Neural cell (in vitro differentiated cells): ENCODE measurements around the gene MRPL1.
"Not testable (repeated sequence)": the region's sequence is repeated elsewhere in the genome, so short reads cannot be mapped to it uniquely, and the experiment has no call there.

ENCODE experiments used
- EP300 ChIP-seq: fragments of 450-650 bp; conservative IDR thresholded peaks from 2 replicates; pipeline ENCODE4 v1.6.1; 2014; ENCODE audit warnings: antibody characterized with exemption, mild to moderate bottlenecking, moderate library complexity; ENCODE audit not compliant: poor library complexity, severe bottlenecking
- EZH2 ChIP-seq: fragments of 200-600, 300-800 bp; shearing (Covaris generic), sonication (generic); IDR thresholded peaks from 2 replicates; pipeline ENCODE4 v1.6.1; 2014; ENCODE audit warnings: antibody characterized with exemption, low read length, borderline replicate concordance, mild to moderate bottlenecking; ENCODE audit not compliant: insufficient read depth, poor library complexity, severe bottlenecking
- MXI1 ChIP-seq: fragments of 450-650 bp; conservative IDR thresholded peaks from 2 replicates; pipeline ENCODE4 v1.6.1; 2014; ENCODE audit warnings: antibody characterized with exemption, mild to moderate bottlenecking; ENCODE audit not compliant: poor library complexity, severe bottlenecking
- POLR2AphosphoS5 ChIP-seq: IDR thresholded peaks from 2 replicates; pipeline ENCODE4 v1.6.1; 2012
- RAD21 ChIP-seq: fragments of 450-650 bp; conservative IDR thresholded peaks from 2 replicates; pipeline ENCODE4 v1.6.1; 2014; ENCODE audit warnings: antibody characterized with exemption, mild to moderate bottlenecking, moderate library complexity
- SMC3 ChIP-seq: fragments of 450-650 bp; conservative IDR thresholded peaks from 2 replicates; pipeline ENCODE4 v1.6.1; 2014; ENCODE audit warnings: antibody characterized with exemption, mild to moderate bottlenecking, moderate library complexity; ENCODE audit not compliant: poor library complexity
- TAF1 ChIP-seq: IDR thresholded peaks from 2 replicates; pipeline ENCODE4 v1.6.1; 2012; ENCODE audit warnings: low read depth
- TF ChIP-seq, protein P1 (sequence below): fragments of 450-650 bp; IDR thresholded peaks from 2 replicates; pipeline ENCODE4 v1.5.1; 2014; ENCODE audit warnings: antibody characterized with exemption, mild to moderate bottlenecking, moderate library complexity; ENCODE audit not compliant: poor library complexity, severe bottlenecking
- TF ChIP-seq, protein P2 (sequence below): IDR thresholded peaks from 2 replicates; pipeline ENCODE4 v1.6.1; 2012; ENCODE audit warnings: borderline replicate concordance

DNA sequence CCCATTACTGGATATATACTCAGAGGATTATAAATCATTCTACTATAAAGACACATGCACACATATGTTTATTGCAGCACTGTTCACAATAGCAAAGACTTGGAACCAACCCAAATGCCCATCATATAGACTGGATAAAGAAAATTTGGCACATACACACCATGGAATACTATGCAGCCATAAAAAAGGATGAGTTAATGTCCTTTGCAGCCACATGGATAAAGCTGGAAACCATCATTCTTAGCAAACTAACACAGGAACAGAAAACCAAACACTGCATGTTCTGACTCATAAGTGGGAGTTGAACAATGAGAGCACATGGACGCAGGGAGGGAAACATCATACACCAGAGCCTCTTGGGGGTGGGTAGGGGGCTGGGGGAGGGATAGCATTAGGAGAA, 111.0 kb downstream of the MRPL1 start:
- TF ChIP-seq, protein P1, sequence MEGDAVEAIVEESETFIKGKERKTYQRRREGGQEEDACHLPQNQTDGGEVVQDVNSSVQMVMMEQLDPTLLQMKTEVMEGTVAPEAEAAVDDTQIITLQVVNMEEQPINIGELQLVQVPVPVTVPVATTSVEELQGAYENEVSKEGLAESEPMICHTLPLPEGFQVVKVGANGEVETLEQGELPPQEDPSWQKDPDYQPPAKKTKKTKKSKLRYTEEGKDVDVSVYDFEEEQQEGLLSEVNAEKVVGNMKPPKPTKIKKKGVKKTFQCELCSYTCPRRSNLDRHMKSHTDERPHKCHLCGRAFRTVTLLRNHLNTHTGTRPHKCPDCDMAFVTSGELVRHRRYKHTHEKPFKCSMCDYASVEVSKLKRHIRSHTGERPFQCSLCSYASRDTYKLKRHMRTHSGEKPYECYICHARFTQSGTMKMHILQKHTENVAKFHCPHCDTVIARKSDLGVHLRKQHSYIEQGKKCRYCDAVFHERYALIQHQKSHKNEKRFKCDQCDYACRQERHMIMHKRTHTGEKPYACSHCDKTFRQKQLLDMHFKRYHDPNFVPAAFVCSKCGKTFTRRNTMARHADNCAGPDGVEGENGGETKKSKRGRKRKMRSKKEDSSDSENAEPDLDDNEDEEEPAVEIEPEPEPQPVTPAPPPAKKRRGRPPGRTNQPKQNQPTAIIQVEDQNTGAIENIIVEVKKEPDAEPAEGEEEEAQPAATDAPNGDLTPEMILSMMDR = not testable (repeated sequence)
- TF ChIP-seq EZH2, SMC3, TAF1, MXI1, EP300, RAD21, POLR2AphosphoS5: not testable (repeated sequence)
- TF ChIP-seq, protein P2, sequence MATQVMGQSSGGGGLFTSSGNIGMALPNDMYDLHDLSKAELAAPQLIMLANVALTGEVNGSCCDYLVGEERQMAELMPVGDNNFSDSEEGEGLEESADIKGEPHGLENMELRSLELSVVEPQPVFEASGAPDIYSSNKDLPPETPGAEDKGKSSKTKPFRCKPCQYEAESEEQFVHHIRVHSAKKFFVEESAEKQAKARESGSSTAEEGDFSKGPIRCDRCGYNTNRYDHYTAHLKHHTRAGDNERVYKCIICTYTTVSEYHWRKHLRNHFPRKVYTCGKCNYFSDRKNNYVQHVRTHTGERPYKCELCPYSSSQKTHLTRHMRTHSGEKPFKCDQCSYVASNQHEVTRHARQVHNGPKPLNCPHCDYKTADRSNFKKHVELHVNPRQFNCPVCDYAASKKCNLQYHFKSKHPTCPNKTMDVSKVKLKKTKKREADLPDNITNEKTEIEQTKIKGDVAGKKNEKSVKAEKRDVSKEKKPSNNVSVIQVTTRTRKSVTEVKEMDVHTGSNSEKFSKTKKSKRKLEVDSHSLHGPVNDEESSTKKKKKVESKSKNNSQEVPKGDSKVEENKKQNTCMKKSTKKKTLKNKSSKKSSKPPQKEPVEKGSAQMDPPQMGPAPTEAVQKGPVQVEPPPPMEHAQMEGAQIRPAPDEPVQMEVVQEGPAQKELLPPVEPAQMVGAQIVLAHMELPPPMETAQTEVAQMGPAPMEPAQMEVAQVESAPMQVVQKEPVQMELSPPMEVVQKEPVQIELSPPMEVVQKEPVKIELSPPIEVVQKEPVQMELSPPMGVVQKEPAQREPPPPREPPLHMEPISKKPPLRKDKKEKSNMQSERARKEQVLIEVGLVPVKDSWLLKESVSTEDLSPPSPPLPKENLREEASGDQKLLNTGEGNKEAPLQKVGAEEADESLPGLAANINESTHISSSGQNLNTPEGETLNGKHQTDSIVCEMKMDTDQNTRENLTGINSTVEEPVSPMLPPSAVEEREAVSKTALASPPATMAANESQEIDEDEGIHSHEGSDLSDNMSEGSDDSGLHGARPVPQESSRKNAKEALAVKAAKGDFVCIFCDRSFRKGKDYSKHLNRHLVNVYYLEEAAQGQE = not testable (repeated sequence)
